NCI-H128 (cell line): ENCODE results near the gene PAQR3.

ENCODE experiments used
- DNase-seq: peaks from one replicate; lab custom pipeline; 2025; ENCODE audit not compliant: unreplicated experiment; lab: John Stamatoyannopoulos, UW

The PAQR3 gene

DNA sequence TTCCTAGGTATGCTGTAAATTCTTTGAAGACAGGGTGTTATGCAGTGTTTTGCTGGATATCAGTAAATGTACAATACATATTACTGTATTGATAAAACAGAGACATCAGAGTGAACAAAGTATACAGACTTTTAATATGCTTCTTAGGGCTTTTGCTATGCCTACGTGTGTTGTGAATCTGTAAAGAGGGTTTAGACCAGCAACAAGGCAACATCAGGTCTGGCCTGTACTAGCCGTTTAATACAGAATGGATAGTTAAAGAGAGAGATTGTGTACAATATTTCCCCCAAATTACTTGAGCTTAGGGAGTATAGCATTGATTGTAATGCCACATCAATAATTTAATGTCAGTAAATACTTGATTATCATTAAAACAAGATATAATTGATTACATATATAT, 75.2 kb downstream of the PAQR3 start:
- DNase-seq: no peak

DNA sequence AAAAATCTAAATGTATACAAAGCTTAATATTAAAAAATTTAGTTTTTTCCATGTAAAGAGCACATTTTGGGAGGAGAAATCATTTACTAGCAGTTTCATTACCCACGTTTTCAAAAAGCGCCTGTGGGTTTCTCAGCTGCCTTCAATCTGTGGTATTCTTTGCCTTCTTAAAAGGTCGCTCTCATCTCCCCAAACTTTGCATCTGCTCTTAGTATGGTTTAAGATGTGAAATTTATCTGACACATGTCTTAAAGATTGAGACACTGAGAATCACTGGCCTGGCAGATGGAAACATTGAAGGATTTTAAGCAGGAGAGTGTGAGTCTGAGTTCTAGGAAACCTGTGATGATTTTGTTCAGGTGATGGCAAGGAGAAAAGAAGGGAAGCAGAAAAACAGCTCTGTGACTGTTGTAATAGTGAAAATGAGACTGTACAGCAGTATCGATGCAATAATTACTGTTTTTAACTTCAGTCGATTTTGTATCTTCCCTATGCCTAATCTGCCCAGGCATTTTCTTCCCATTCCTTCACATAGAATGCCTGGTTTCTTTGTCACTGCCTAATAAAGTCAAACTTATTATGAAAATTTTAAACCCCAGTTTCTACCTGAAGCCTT, 75.9 kb downstream of the PAQR3 start:
- no peak for DNase-seq

DNA sequence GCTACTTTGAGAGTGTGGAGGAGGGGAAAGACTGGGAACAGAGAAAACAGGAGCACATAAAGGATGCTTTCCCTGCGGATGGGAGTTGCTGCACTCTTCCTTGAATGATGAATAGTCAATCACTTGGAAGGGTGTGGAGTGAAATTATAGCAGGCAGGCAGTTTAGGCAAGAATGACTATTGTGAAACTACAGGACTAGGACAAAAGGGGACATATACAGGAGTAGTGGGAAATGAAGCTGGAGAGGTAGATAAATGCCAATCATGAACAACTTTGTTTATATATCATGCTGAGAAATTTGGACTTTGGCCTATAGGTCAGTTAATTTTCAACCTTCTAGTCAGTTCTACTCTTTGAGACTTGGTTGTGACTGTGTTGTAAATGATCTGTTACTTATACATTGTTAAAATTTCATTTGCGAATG, 76.9 kb downstream of the PAQR3 start:
- DNase-seq: no peak
